Activated CD4-positive, alpha-beta T cell treated with anti-CD3 and anti-CD28 coated beads, Interleukin-2, Interleukin-6, amounts not matched to agents 100 ng/mL and 50 ng/mL, durations not matched to agents 16 hours and 8 hours (primary cell): ENCODE measurements around the gene CDH13.

ENCODE experiments used
- DNase-seq: peaks from one replicate; pipeline ENCODE4 v3.0.0-alpha.2; 2020

The CDH13 gene

GRCh38 chr16:83070416-83071209 lies 443.8 kb downstream of the CDH13 start:
- DNase-seq = no peak

- DNase-seq = no peak
Measured at GRCh38 chr16:83075956-83076355, 449.2 kb downstream of the CDH13 start.

GRCh38 chr16:83083361-83083760 lies 456.6 kb downstream of the CDH13 start:
- no peak for DNase-seq

GRCh38 chr16:83085660-83086059 lies 458.9 kb downstream of the CDH13 start:
- no peak for DNase-seq

- no peak for DNase-seq
Measured at GRCh38 chr16:83095941-83096692, 469.3 kb downstream of the CDH13 start.

GRCh38 chr16:83098536-83098935 lies 471.8 kb downstream of the CDH13 start:
- DNase-seq = no peak

GRCh38 chr16:83100679-83101078 lies 473.9 kb downstream of the CDH13 start:
- peak; percentile 23 for DNase-seq

GRCh38 chr16:83102336-83102735 lies 475.6 kb downstream of the CDH13 start:
- DNase-seq = no peak

- DNase-seq = no peak
Measured at GRCh38 chr16:83105279-83106077, 478.7 kb downstream of the CDH13 start.

- DNase-seq = no peak
Measured at GRCh38 chr16:83109490-83110125, 482.8 kb downstream of the CDH13 start.

GRCh38 chr16:83110269-83110668 lies 483.5 kb downstream of the CDH13 start:
- DNase-seq = no peak

GRCh38 chr16:83113317-83113716 lies 486.5 kb downstream of the CDH13 start:
- peak; percentile 27 for DNase-seq

- no peak for DNase-seq
Measured at GRCh38 chr16:83113811-83114210, 487.0 kb downstream of the CDH13 start.

GRCh38 chr16:83115491-83116232 lies 488.9 kb downstream of the CDH13 start:
- DNase-seq = no peak

GRCh38 chr16:83116274-83116892 lies 489.6 kb downstream of the CDH13 start:
- DNase-seq = no peak

GRCh38 chr16:83117810-83118209 lies 491.0 kb downstream of the CDH13 start:
- no peak for DNase-seq

GRCh38 chr16:83118365-83118764 lies 491.6 kb downstream of the CDH13 start:
- no peak for DNase-seq

GRCh38 chr16:83125999-83126568 lies 499.3 kb downstream of the CDH13 start:
- no peak for DNase-seq

GRCh38 chr16:83128041-83128440 lies 501.3 kb downstream of the CDH13 start:
- DNase-seq = no peak

GRCh38 chr16:83130039-83130438 lies 503.3 kb downstream of the CDH13 start:
- DNase-seq = no peak

- no peak for DNase-seq
Measured at GRCh38 chr16:83134638-83135037, 507.9 kb downstream of the CDH13 start.
